Breast epithelium (tissue), 4 donors: Measurements from ENCODE around the gene LMX1B. TPM values are rescaled to one million over a fixed set of nuclear protein-coding genes. Genes with fewer than 3 reads are reported as not detected.

Experiments used
- DNase-seq, 2 donors: peaks; one replicate each; pipeline ENCODE4 v3.0.0-alpha.2; 2019; ENCODE audit warnings: low spot score in 2 of 2
- H3K27ac ChIP-seq, 2 donors: fragments of 200-600 bp; sonication (generic) in 1 of 2; one replicate each; pipeline ENCODE4 v1.5.1; 2016 to 2019; ENCODE audit warnings: mild to moderate bottlenecking in 1 of 2
- H3K27me3 ChIP-seq, 2 donors: fragments of 200-600 bp; sonication (generic) in 1 of 2; one replicate each; pipeline versions ENCODE4 v1.5.1 to v1.6.0; 2017 to 2019; ENCODE audit warnings: control low read depth in 1 of 2, mild to moderate bottlenecking in 1 of 2
- H3K36me3 ChIP-seq: fragments of 200-600 bp; one replicate; pipeline ENCODE4 v1.5.1; 2019
- H3K4me1 ChIP-seq, 2 donors: fragments of 200-600 bp; sonication (generic); one replicate each; pipeline ENCODE4 v1.5.1; 2016 to 2019; ENCODE audit warnings: control low read depth in 1 of 2
- H3K4me3 ChIP-seq, 3 donors: fragments of 200-600 bp; sonication (generic); 1 replicate in 2 of 3; 2 replicates in 1 of 3; pipeline ENCODE4 v1.5.1; 2016 to 2019; ENCODE audit warnings: mild to moderate bottlenecking in 3 of 3, moderate library complexity in 2 of 3
- H3K9me3 ChIP-seq, 2 donors: fragments of 200-600 bp; sonication (generic) in 1 of 2; one replicate each; pipeline ENCODE4 v1.5.1; 2016 to 2019; ENCODE audit warnings: control low read depth in 1 of 2
- CTCF ChIP-seq, 3 donors: fragments of 450-650 bp; IDR thresholded peaks; one replicate each; pipeline ENCODE4 v1.5.1; 2016 to 2017; ENCODE audit warnings: antibody characterized with exemption in 3 of 3, mild to moderate bottlenecking in 3 of 3, moderate library complexity in 3 of 3
- POLR2A ChIP-seq: fragments of 450-650 bp; IDR thresholded peaks from one replicate; pipeline ENCODE4 v1.6.1; 2016; ENCODE audit warnings: antibody characterized with exemption, mild to moderate bottlenecking, moderate library complexity
- POLR2AphosphoS5 ChIP-seq, 3 donors: sonication (generic); formaldehyde crosslinking; IDR thresholded peaks; one replicate each; pipeline ENCODE4 v1.6.1; 2017; ENCODE audit warnings: antibody characterized with exemption in 3 of 3
- intact Hi-C: fragments of 100-400 bp; cut with DNase I; formaldehyde crosslinking; loops from one replicate; pipeline ENCODE4 v1.15.1; 2023; ENCODE audit warnings: low total_unique reads
- total RNA-seq, 3 donors: library from RNA; depleted of rRNA; stranded (reverse); fragments of >200 nt; gene quantifications; one replicate each; pipeline ENCODE4 v1.1.0, GENCODE V29; 2016

Gene LMX1B
- total RNA-seq, 3 donors from 2014 or later = 0.16 to 20.3 (median 9.2) TPM

- H3K4me1 ChIP-seq = peaks cover 4 to 12% of the 10 kb centered on the region in 2 donors
- H3K27me3 ChIP-seq = peaks cover 0 to 9% of the 10 kb centered on the region in 2 donors
- DNase-seq = peak in 1 of 2 donors; percentile 54
- H3K27ac ChIP-seq = no peak overlapping the region
- H3K36me3 ChIP-seq = no peaks in the 10 kb centered on the region
- intact Hi-C loops = loop anchor here (10.0 kb wide), 1 partner anchor 82 kb away; no protein-coding TSS in a partner anchor
- H3K9me3 ChIP-seq = no peaks in the 10 kb centered on the region
- H3K4me3 ChIP-seq = no peak overlapping the region
- TF ChIP-seq CTCF (IDR thresholded peaks at IDR 0.05) (peak in 1 of 3 donors; percentile 60), POLR2AphosphoS5 (IDR thresholded peaks at IDR 0.05) (no peak)
These were observed 88.6 kb downstream of the LMX1B start for GRCh38 chr9:126702151-126703001.

- DNase-seq = peak in 1 of 2 donors; percentile 40
- intact Hi-C loops = loop anchor here (10.0 kb wide), 1 partner anchor 82 kb away; no protein-coding TSS in a partner anchor
These were observed 89.5 kb downstream of the LMX1B start for GRCh38 chr9:126703002-126703865.

GRCh38 chr9:126703866-126704156 is 90.1 kb downstream of the LMX1B start:
- intact Hi-C loops = loop anchor here (10.0 kb wide), 1 partner anchor 81 kb away; no protein-coding TSS in a partner anchor
- peak in 1 of 2 donors; percentile 30 for DNase-seq
- Histone ChIP-seq H3K4me1 (peaks cover 4 to 12% of the 10 kb centered on the region in 2 donors), H3K36me3 (no peaks in the 10 kb centered on the region), H3K27ac (no peak overlapping the region), H3K4me3 (no peak overlapping the region), H3K27me3 (peaks cover 0 to 9% of the 10 kb centered on the region in 2 donors), H3K9me3 (no peaks in the 10 kb centered on the region)
- TF ChIP-seq CTCF (IDR thresholded peaks at IDR 0.05) = no peak
- TF ChIP-seq POLR2A = no peak
- no peak for TF ChIP-seq POLR2AphosphoS5 (IDR thresholded peaks at IDR 0.05)

More at GRCh38 chr9:126703002-126703865, 89.5 kb downstream of the LMX1B start:
- no peak for TF ChIP-seq CTCF (IDR thresholded peaks at IDR 0.05)
- no peak for TF ChIP-seq POLR2A
- H3K9me3 ChIP-seq = no peaks in the 10 kb centered on the region
- H3K27me3 ChIP-seq = peaks cover 0 to 9% of the 10 kb centered on the region in 2 donors
- H3K36me3 ChIP-seq = no peaks in the 10 kb centered on the region
- peaks cover 4 to 12% of the 10 kb centered on the region in 2 donors for H3K4me1 ChIP-seq
- no peak overlapping the region for H3K27ac ChIP-seq
- no peak overlapping the region for H3K4me3 ChIP-seq

- intact Hi-C loops = loop anchor here (10.0 kb wide), 1 partner anchor 80 kb away; no protein-coding TSS in a partner anchor
- Histone ChIP-seq H3K27me3 (peaks cover 0 to 9% of the 10 kb centered on the region in 2 donors), H3K36me3 (no peaks in the 10 kb centered on the region)
These were observed 90.6 kb downstream of the LMX1B start for GRCh38 chr9:126704157-126704891.

More at GRCh38 chr9:126704157-126704891, 90.6 kb downstream of the LMX1B start:
- Histone ChIP-seq H3K9me3 (no peaks in the 10 kb centered on the region), H3K4me3 (peak overlapping the region in 1 of 3 donors; percentile 61), H3K27ac (peak overlapping the region in 1 of 2 donors; percentile 32), H3K4me1 (peaks cover 4 to 12% of the 10 kb centered on the region in 2 donors)
- no peak for TF ChIP-seq CTCF (IDR thresholded peaks at IDR 0.05)
- no peak for TF ChIP-seq POLR2AphosphoS5 (IDR thresholded peaks at IDR 0.05)
- TF ChIP-seq POLR2A = no peak
- DNase-seq = peak; percentile 38 to 53
